ENCODE measurements around the gene IDI1. TPM values are rescaled to one million over a fixed set of nuclear protein-coding genes. Genes with fewer than 3 reads are reported as not detected.

Gene IDI1
- total RNA-seq, 1 experiment from 2014 or later: 47.2 TPM

- H3K9me3 Mint-ChIP-seq: no peaks in the 10 kb centered on the region
- DNase-seq (ENCODE audit: low spot score) (no peak), ATAC-seq (no peak)
- ChIA-PET POLR2A (interaction anchor here (2.6 kb wide), 1 partner anchor 12 kb away, joined by 10 read pairs; no protein-coding TSS in a partner anchor), CTCF (interaction anchor here (1.9 to 2.0 kb wide), 2 partner anchors 12 to 232 kb away, joined by 5 to 7 read pairs; no protein-coding TSS in a partner anchor)
- H3K27me3 Mint-ChIP-seq (ENCODE audit: low read depth): no peaks in the 10 kb centered on the region
- peaks cover 32% of the 10 kb centered on the region for H3K4me1 Mint-ChIP-seq
- H3K27ac Mint-ChIP-seq: peak overlapping the region; percentile 98
- TF ChIP-seq E2F1 (CRISPR knock-in tag; IDR thresholded peaks at IDR 0.05) (no peak), IRF2 (CRISPR knock-in tag; IDR thresholded peaks at IDR 0.05; ENCODE audit: borderline replicate concordance, low read depth) (no peak), USF1 (CRISPR knock-in tag; IDR thresholded peaks at IDR 0.05) (no peak), SMAD4 (CRISPR knock-in tag; IDR thresholded peaks at IDR 0.05) (no peak), NR3C1 (CRISPR knock-in tag; conservative IDR thresholded peaks at IDR 0.05; ENCODE audit: low read depth) (no peak), NFATC4 (CRISPR knock-in tag; IDR thresholded peaks at IDR 0.05) (no peak), TEAD1 (CRISPR knock-in tag; IDR thresholded peaks at IDR 0.05) (no peak)
- H3K36me3 Mint-ChIP-seq: peaks cover 45% of the 10 kb centered on the region
- peak overlapping the region; percentile 97 for H3K4me3 Mint-ChIP-seq
These were observed 982 bp downstream of the IDI1 start for GRCh38 chr10:1047937-1048336.

GRCh38 chr10:1045415-1045814, 3.5 kb downstream of the IDI1 start:
- Mint-ChIP-seq H3K9me3 (no peaks in the 10 kb centered on the region), H3K4me3 (peak overlapping the region; percentile 50), H3K36me3 (peaks cover 49% of the 10 kb centered on the region), H3K27ac (peak overlapping the region; percentile 81), H3K4me1 (peaks cover 19% of the 10 kb centered on the region), H3K27me3 (ENCODE audit: low read depth) (no peaks in the 10 kb centered on the region)
- CTCF ChIA-PET: no interaction called here
- no peak for ATAC-seq
- DNase-seq (ENCODE audit: low spot score): no peak
- TF ChIP-seq E2F4 (CRISPR knock-in tag; IDR thresholded peaks at IDR 0.05; ENCODE audit: borderline replicate concordance, low read depth): no peak
- TF ChIP-seq OVOL2 (CRISPR knock-in tag; IDR thresholded peaks at IDR 0.05; ENCODE audit: borderline replicate concordance): no peak
- TF ChIP-seq SMAD4 (CRISPR knock-in tag; IDR thresholded peaks at IDR 0.05): no peak
- TF ChIP-seq ATF6 (CRISPR knock-in tag; IDR thresholded peaks at IDR 0.05): no peak
- no peak for TF ChIP-seq ZNF532 (CRISPR knock-in tag; IDR thresholded peaks at IDR 0.05; ENCODE audit: borderline replicate concordance)
- no peak for TF ChIP-seq USF1 (CRISPR knock-in tag; IDR thresholded peaks at IDR 0.05)
- TF ChIP-seq E2F5 (CRISPR knock-in tag; IDR thresholded peaks at IDR 0.05): no peak
- TF ChIP-seq ERG (CRISPR knock-in tag; IDR thresholded peaks at IDR 0.05): no peak
- no peak for TF ChIP-seq CREM (CRISPR knock-in tag; IDR thresholded peaks at IDR 0.05)
- TF ChIP-seq CREB1 (CRISPR knock-in tag; IDR thresholded peaks at IDR 0.05): no peak
- no peak for TF ChIP-seq ZNF121 (CRISPR knock-in tag; IDR thresholded peaks at IDR 0.05)
- no peak for TF ChIP-seq TEAD4 (CRISPR knock-in tag; IDR thresholded peaks at IDR 0.05)
- TF ChIP-seq ZSCAN18 (CRISPR knock-in tag; IDR thresholded peaks at IDR 0.05): no peak
- no peak for TF ChIP-seq ZNF396 (CRISPR knock-in tag; IDR thresholded peaks at IDR 0.05; ENCODE audit: borderline replicate concordance)
- TF ChIP-seq NR3C1 (CRISPR knock-in tag; conservative IDR thresholded peaks at IDR 0.05; ENCODE audit: low read depth): no peak
- no peak for TF ChIP-seq ESRRA (CRISPR knock-in tag; IDR thresholded peaks at IDR 0.05; ENCODE audit: borderline replicate concordance)
- POLR2A ChIA-PET: interaction anchor here (0.6 to 1.0 kb wide), 2 partner anchors 9 to 235 kb away, joined by 3 to 5 read pairs; no protein-coding TSS in a partner anchor
